Neuronal stem cell (in vitro differentiated cells): ENCODE results near the gene KRT9.
A peak's percentile ranks its signal among the peaks of the same experiment; 100 is the strongest.

Experiments used
- DNase-seq: peaks from one replicate; pipeline ENCODE4 v3.0.0-alpha.2; 2013; ENCODE audit warnings: low spot score
- H2AFZ ChIP-seq: one replicate; pipeline ENCODE4 v1.6.1; 2013; ENCODE audit warnings: mild to moderate bottlenecking, low read length, inconsistent platforms
- H2AK5ac ChIP-seq: 2 replicates; pipeline ENCODE4 v1.6.1; 2013; ENCODE audit warnings: low read depth, mild to moderate bottlenecking, inconsistent platforms, low read length, moderate library complexity, mixed read lengths
- H2BK120ac ChIP-seq: 2 replicates; pipeline ENCODE4 v1.6.1; 2013; ENCODE audit warnings: low read depth, mild to moderate bottlenecking, inconsistent platforms, low read length, moderate library complexity, mixed read lengths
- H2BK12ac ChIP-seq: one replicate; pipeline ENCODE4 v1.6.1; 2013; ENCODE audit warnings: low read length, inconsistent platforms
- H2BK15ac ChIP-seq: 2 replicates; pipeline ENCODE4 v1.6.1; 2013; ENCODE audit warnings: mild to moderate bottlenecking, low read length, inconsistent platforms, mixed read lengths
- H2BK5ac ChIP-seq: one replicate; pipeline ENCODE4 v1.6.1; 2013; ENCODE audit warnings: inconsistent platforms, mild to moderate bottlenecking, low read length, moderate library complexity
- H3K14ac ChIP-seq: one replicate; pipeline ENCODE4 v1.6.1; 2013; ENCODE audit warnings: low read length, inconsistent platforms
- H3K18ac ChIP-seq: 2 replicates; pipeline ENCODE4 v1.6.1; 2013; ENCODE audit warnings: low read length, inconsistent platforms
- H3K23ac ChIP-seq: 2 replicates; pipeline ENCODE4 v1.6.1; 2013; ENCODE audit warnings: low read depth, mild to moderate bottlenecking, mixed read lengths, low read length, inconsistent platforms; ENCODE audit not compliant: poor library complexity
- H3K27ac ChIP-seq: replicated peaks from 3 replicates; pipeline ENCODE4 v1.5.1; 2013; ENCODE audit warnings: low read length, inconsistent platforms
- H3K27me3 ChIP-seq, 3 experiments: 2 replicates each; pipeline ENCODE4 v1.6.1; 2013; ENCODE audit warnings: low read length in 3 of 3, mild to moderate bottlenecking in 2 of 3, inconsistent platforms in 1 of 3, low read depth in 1 of 3, mixed read lengths in 1 of 3, moderate library complexity in 1 of 3; ENCODE audit not compliant: control insufficient read depth in 3 of 3, insufficient read depth in 3 of 3
- H3K36me3 ChIP-seq, 2 donors: replicated peaks in 1 of 2; 2 replicates each; pipeline ENCODE4 v1.6.1; 2013; ENCODE audit warnings: low read length in 2 of 2; ENCODE audit not compliant: control insufficient read depth in 2 of 2, insufficient read depth in 2 of 2
- H3K4ac ChIP-seq: 2 replicates; pipeline ENCODE4 v1.6.1; 2013; ENCODE audit warnings: inconsistent platforms, mild to moderate bottlenecking, low read length, moderate library complexity
- H3K4me1 ChIP-seq, 2 donors: 1 replicate in 1 of 2; 2 replicates in 1 of 2; pipeline ENCODE4 v1.6.1; 2013; ENCODE audit warnings: low read length in 2 of 2, low read depth in 1 of 2; ENCODE audit not compliant: control insufficient read depth in 2 of 2, insufficient read depth in 1 of 2
- H3K4me2 ChIP-seq: one replicate; pipeline ENCODE4 v1.6.1; 2013; ENCODE audit warnings: mild to moderate bottlenecking, low read length, inconsistent platforms; ENCODE audit not compliant: insufficient read depth, poor library complexity, severe bottlenecking
- H3K4me3 ChIP-seq, 2 donors: 2 replicates each; pipeline ENCODE4 v1.5.1; 2013; ENCODE audit warnings: low read length in 2 of 2, mild to moderate bottlenecking in 2 of 2, inconsistent platforms in 1 of 2, moderate library complexity in 1 of 2
- H3K79me1 ChIP-seq: one replicate; pipeline ENCODE4 v1.6.1; 2013; ENCODE audit warnings: low read depth, mild to moderate bottlenecking, inconsistent platforms, low read length, moderate library complexity
- H3K9ac ChIP-seq: one replicate; pipeline ENCODE4 v1.6.1; 2013; ENCODE audit warnings: mild to moderate bottlenecking, low read depth, low read length, inconsistent platforms; ENCODE audit not compliant: poor library complexity
- H3K9me3 ChIP-seq, 2 donors: replicated peaks in 1 of 2; 2 replicates each; pipeline versions ENCODE3 to v1.6.1; 2013; ENCODE audit warnings: low read length in 2 of 2, mild to moderate bottlenecking in 2 of 2, inconsistent platforms in 1 of 2, low read depth in 1 of 2, mixed read lengths in 1 of 2, moderate library complexity in 1 of 2; ENCODE audit not compliant: control insufficient read depth in 2 of 2, insufficient read depth in 1 of 2
- H4K8ac ChIP-seq: one replicate; pipeline ENCODE4 v1.6.1; 2013; ENCODE audit warnings: low read depth, mild to moderate bottlenecking, inconsistent platforms, low read length, moderate library complexity
- H4K91ac ChIP-seq: one replicate; pipeline ENCODE4 v1.6.1; 2013; ENCODE audit warnings: low read length, low read depth, mild to moderate bottlenecking, inconsistent platforms; ENCODE audit not compliant: poor library complexity
- WGBS, 2 donors: extraction: QIAGEN DNeasy Blood & Tissue Kit; methylation state at CpG; one replicate each; pipeline ENCODE4 v1.1.7; 2013; ENCODE audit warnings: missing lambda C conversion rate in 2 of 2, mixed read lengths in 1 of 2; ENCODE audit not compliant: insufficient read length in 2 of 2, insufficient replicate concordance in 1 of 2; ENCODE audit errors: extremely low coverage in 2 of 2; 5-methylcytosine and 5-hydroxymethylcytosine counted together

The KRT9 gene

GRCh38 chr17:41518031-41518430 lies 53.8 kb downstream of the KRT9 start:
- H3K36me3 ChIP-seq, result peaks cover 0 to 2% of the 10 kb centered on the region in 2 donors
- H2BK120ac ChIP-seq, result no peak overlapping the region
- H3K9me3 ChIP-seq, result no peaks in the 10 kb centered on the region
- no peak overlapping the region for H4K91ac ChIP-seq
- WGBS, 2 donors, result no CpG with 5 or more reads among the region's 3 CpGs
- H3K27me3 ChIP-seq, result no peaks in the 10 kb centered on the region
- no peak overlapping the region for H3K27ac ChIP-seq
- H2BK12ac ChIP-seq, result no peak overlapping the region
- no peak overlapping the region for H2AFZ ChIP-seq
- no peak for DNase-seq
- H3K4me2 ChIP-seq, result no peak overlapping the region
- no peak overlapping the region for H2AK5ac ChIP-seq
- H2BK15ac ChIP-seq, result peak overlapping the region; percentile 5
- H3K4me1 ChIP-seq, result peaks cover 0 to 2% of the 10 kb centered on the region in 2 donors
- no peak overlapping the region for H4K8ac ChIP-seq
- H3K18ac ChIP-seq, result no peak overlapping the region
- H3K79me1 ChIP-seq, result no peaks in the 10 kb centered on the region
- H3K4me3 ChIP-seq, result no peak overlapping the region
- no peak overlapping the region for H3K14ac ChIP-seq
- H2BK5ac ChIP-seq, result no peak overlapping the region
- no peak overlapping the region for H3K9ac ChIP-seq
- no peak overlapping the region for H3K4ac ChIP-seq
- H3K23ac ChIP-seq, result no peak overlapping the region

- Histone ChIP-seq H3K36me3 (no peaks in the 10 kb centered on the region), H3K4me2 (no peak overlapping the region), H2AK5ac (peak overlapping the region; percentile 49), H3K79me1 (no peaks in the 10 kb centered on the region), H2BK15ac (no peak overlapping the region), H4K8ac (no peak overlapping the region), H2BK120ac (no peak overlapping the region), H3K14ac (no peak overlapping the region), H3K4me3 (no peak overlapping the region), H3K4me1 (peaks cover 0 to 2% of the 10 kb centered on the region in 2 donors), H2BK12ac (no peak overlapping the region), H2BK5ac (no peak overlapping the region), H2AFZ (no peak overlapping the region), H3K27ac (no peak overlapping the region), H3K18ac (no peak overlapping the region), H4K91ac (no peak overlapping the region), H3K9me3 (no peaks in the 10 kb centered on the region), H3K4ac (no peak overlapping the region), H3K9ac (no peak overlapping the region), H3K23ac (no peak overlapping the region), H3K27me3 (no peaks in the 10 kb centered on the region)
- no CpG with 5 or more reads among the region's 14 CpGs for WGBS, 2 donors
- DNase-seq, result no peak
Observed at GRCh38 chr17:41516830-41517283, 55.0 kb downstream of the KRT9 start.

- Histone ChIP-seq H2BK120ac (no peak overlapping the region), H3K23ac (no peak overlapping the region), H3K4me3 (no peak overlapping the region), H3K4me2 (no peak overlapping the region), H3K9me3 (no peaks in the 10 kb centered on the region), H2BK15ac (peak overlapping the region; percentile 19), H3K18ac (peak overlapping the region; percentile 57), H3K4me1 (peaks cover 0 to 2% of the 10 kb centered on the region in 2 donors), H2AFZ (no peak overlapping the region), H2BK12ac (no peak overlapping the region), H3K27ac (no peak overlapping the region), H3K27me3 (no peaks in the 10 kb centered on the region), H3K4ac (peak overlapping the region; percentile 66), H2BK5ac (no peak overlapping the region), H3K36me3 (no peaks in the 10 kb centered on the region), H3K9ac (peak overlapping the region; percentile 31), H4K91ac (no peak overlapping the region), H4K8ac (no peak overlapping the region), H3K14ac (no peak overlapping the region), H2AK5ac (peak overlapping the region; percentile 49), H3K79me1 (no peaks in the 10 kb centered on the region)
- WGBS, 2 donors, result no CpG with 5 or more reads among the region's 14 CpGs
- no peak for DNase-seq
Observed at GRCh38 chr17:41516147-41516829, 55.6 kb downstream of the KRT9 start.
